ENCODE data around the gene MED8. TPM values are rescaled to one million over a fixed set of nuclear protein-coding genes. Genes with fewer than 3 reads are reported as not detected.

MED8 gene
- total and polyA plus RNA-seq, 2 of the 4 experiments (the other 2 are of a cell fraction): 61.1 to 120 TPM

- Histone ChIP-seq H2BK15ac (ENCODE audit: low read depth, low read length) (no peak overlapping the region), H4K20me1 (ENCODE audit: insufficient read depth, low read length) (peaks cover 33% of the 10 kb centered on the region), H3K4ac (ENCODE audit: low read depth, low read length) (no peak overlapping the region), H3K79me1 (ENCODE audit: low read depth in 1 of 2, low read length in 2 of 2) (peaks cover 19 to 71% of the 10 kb centered on the region in 2 experiments; a peak in 3 of 4 replicates), H2AK9ac (replicated peaks; ENCODE audit: low read depth, low read length, poor library complexity) (no peak overlapping the region), H2BK120ac (ENCODE audit: low read depth, low read length) (no peak overlapping the region), H3K23ac (ENCODE audit: low read depth, low read length) (no peak overlapping the region), H3K27me3 (ENCODE audit: control insufficient read depth, insufficient read depth, low read length) (no peaks in the 10 kb centered on the region), H3K9me3 (ENCODE audit: control insufficient read depth, insufficient read depth, low read length) (no peaks in the 10 kb centered on the region), H2AFZ (replicated peaks; ENCODE audit: low read length, poor library complexity) (no peak overlapping the region), H4K5ac (ENCODE audit: low read depth, low read length) (no peak overlapping the region), H3K4me1 (ENCODE audit: control insufficient read depth, insufficient read depth, low read length) (peaks cover 11% of the 10 kb centered on the region), H2BK5ac (ENCODE audit: low read depth, low read length, poor library complexity, severe bottlenecking) (no peak overlapping the region), H4K91ac (ENCODE audit: insufficient read depth, low read depth, low read length) (no peak overlapping the region), H3K4me2 (ENCODE audit: low read depth, low read length) (no peak overlapping the region), H3K9me1 (ENCODE audit: insufficient read depth, low read length) (peaks cover 19% of the 10 kb centered on the region; the same call in 1 of the 2 replicates), H2AK5ac (ENCODE audit: low read depth, low read length) (no peak overlapping the region), H3K9ac (ENCODE audit: low read depth, low read length) (no peak overlapping the region), H2BK20ac (ENCODE audit: low read depth, low read length) (no peak overlapping the region), H3K36me3 (ENCODE audit: control insufficient read depth, insufficient read depth, low read length) (peaks cover 47% of the 10 kb centered on the region), H4K8ac (ENCODE audit: low read depth in 2 of 2, low read length in 2 of 2) (no peak overlapping the region), H3K56ac (ENCODE audit: extremely low read depth, insufficient read depth, low read length) (no peak overlapping the region), H3K18ac (ENCODE audit: low read depth, low read length) (no peak overlapping the region), H3K27ac (ENCODE audit: insufficient read depth, low read length) (no peak overlapping the region), H3K14ac (replicated peaks; ENCODE audit: low read depth, low read length) (no peak overlapping the region), H3K4me3 (ENCODE audit: insufficient read depth, low read depth, low read length) (no peak overlapping the region)
- ATAC-seq (ENCODE audit: low read depth) (no peak), DNase-seq (no peak)
- dilution Hi-C loops (cut with HindIII; ENCODE audit: low sequenced_read_pairs, unreplicated experiment) (no loop called here), intact Hi-C loops (cut with micrococcal nuclease) (no loop called here), in situ Hi-C loops (cut with MboI; ENCODE audit: low sequenced_read_pairs) (no loop called here)
- POLR2A ChIA-PET (ENCODE audit: unreplicated experiment): no interaction called here
- CTCF ChIA-PET: no interaction called here
- 90% methylated on average over 2 of the region's 9 CpGs; no CpG with 5 or more reads in 1 of the 2 experiments for WGBS, 2 experiments (ENCODE audit: extremely low coverage in 2 of 2, insufficient read length in 1 of 2)
- BruUV-seq (replicated peaks): no TSS peak
- TF ChIP-seq SMC3 (IDR thresholded peaks at IDR 0.05; ENCODE audit: low read depth, low read length) (no peak), RCOR1 (IDR thresholded peaks at IDR 0.05; ENCODE audit: insufficient replicate concordance, low read length) (no peak), MAFK (IDR thresholded peaks at IDR 0.05; ENCODE audit: low read depth, low read length) (no peak), MXI1 (IDR thresholded peaks at IDR 0.05; ENCODE audit: borderline replicate concordance, low read depth, low read length) (no peak), BHLHE40 (IDR thresholded peaks at IDR 0.05; ENCODE audit: low read depth, low read length) (no peak)
Observed at GRCh38 chr1:43363283-43363934, 26.2 kb downstream of the MED8 start.

Measured in IMR-90 (cell line).